DMS153 treated with DMSO at 0.1 percent for 48 hours (cell line): ENCODE data around the gene SHROOM3.
"Not testable (repeated sequence)": the region's sequence is repeated elsewhere in the genome, so short reads cannot be mapped to it uniquely, and the experiment has no call there.

ENCODE experiments used
- DNase-seq: peaks from one replicate; lab custom pipeline; 2025; ENCODE audit not compliant: unreplicated experiment; lab: John Stamatoyannopoulos, UW

The SHROOM3 gene

DNA sequence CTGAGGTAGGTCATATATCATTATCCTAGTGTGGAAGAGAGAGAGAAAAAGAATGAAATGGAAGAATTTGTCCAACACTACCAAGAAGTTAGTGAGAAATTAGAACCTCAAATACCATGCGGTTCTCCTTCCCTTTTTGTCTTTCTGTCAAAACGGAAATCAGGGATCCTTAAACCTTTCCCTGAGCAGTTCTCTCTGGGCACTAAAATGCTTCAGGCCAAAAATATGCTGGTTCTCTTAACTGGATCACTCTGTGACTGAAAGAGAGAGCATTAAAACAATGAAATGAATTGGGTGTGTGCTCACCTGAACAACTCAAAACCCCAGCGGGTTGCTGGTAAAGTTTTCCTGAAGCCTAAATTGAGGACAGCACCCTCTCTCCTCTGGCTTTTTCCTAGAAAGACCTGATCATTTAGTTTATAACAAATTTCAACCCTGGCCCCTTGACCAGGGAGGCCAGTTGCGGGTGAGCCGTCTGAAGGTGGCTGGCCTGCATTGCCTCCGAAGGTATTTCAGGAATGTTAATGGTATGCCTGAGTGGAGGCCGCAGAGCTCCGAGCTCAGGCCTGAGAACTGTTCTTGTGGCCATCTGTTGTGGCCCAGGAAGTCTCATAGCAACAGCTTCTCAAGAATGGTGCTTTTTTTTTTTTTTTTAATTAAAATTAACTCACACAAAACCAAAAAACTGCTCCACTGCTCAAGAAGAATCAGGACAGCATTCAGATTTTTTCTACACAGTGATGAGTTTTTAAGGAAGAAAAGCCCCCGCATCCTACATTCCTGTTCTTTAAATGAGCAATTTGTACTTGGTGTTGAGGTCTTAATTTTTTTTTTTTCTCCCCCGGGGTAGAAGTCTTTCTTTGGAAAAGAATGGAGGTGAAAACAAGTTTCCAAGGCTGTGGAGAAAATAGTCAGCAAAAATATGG lies 155.1 kb downstream of the SHROOM3 start:
- no peak for DNase-seq

DNA sequence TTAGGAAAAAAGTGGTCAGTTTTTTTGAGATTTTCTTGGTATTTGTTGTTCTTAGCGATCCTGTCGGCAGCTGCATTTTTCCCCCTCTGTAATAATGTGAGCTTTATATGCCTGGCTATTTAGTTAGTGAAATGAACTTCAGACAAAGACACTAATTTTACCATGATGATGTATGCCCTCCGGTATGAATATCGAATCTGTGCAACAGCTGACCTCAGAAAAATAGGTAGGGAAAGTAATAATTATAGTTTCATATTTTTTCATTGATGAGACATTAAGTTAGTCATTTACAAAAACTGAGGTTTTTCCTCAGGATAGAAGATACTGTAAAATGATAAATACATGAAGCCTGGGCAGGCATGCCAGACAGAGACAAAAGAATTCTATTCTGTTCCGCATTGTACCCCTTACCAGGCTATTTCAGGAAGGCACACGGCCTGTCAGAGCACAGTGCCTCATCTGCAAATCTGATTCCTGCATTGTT lies 155.8 kb downstream of the SHROOM3 start:
- DNase-seq, result no peak

GRCh38 chr4:76591992-76592391 lies 157.0 kb downstream of the SHROOM3 start:
- no peak for DNase-seq

DNA sequence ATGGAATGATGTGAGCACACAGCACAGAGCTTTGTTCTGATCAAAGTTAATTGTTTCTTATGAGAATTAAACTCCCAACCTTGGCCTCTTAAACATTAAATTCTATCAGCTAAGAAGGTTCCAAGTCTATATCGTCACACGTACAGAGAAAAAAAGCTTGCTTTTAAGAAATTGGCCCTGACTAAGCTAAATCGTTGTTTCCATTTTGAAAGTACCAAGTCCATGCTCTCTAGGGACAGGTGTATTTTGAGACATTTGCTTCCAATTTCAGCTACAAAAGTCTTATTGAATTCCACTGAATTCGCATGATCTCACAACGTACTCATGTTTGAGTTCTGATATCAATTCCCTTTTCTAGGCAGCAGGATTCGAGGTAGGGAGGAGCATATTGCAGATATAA lies 157.4 kb downstream of the SHROOM3 start:
- no peak for DNase-seq

- DNase-seq, result no peak
Observed at GRCh38 chr4:76594173-76594572, 159.1 kb downstream of the SHROOM3 start.

- DNase-seq, result no peak
Observed at GRCh38 chr4:76595435-76595834, 160.4 kb downstream of the SHROOM3 start.

GRCh38 chr4:76596713-76597112 lies 161.7 kb downstream of the SHROOM3 start:
- no peak for DNase-seq

DNA sequence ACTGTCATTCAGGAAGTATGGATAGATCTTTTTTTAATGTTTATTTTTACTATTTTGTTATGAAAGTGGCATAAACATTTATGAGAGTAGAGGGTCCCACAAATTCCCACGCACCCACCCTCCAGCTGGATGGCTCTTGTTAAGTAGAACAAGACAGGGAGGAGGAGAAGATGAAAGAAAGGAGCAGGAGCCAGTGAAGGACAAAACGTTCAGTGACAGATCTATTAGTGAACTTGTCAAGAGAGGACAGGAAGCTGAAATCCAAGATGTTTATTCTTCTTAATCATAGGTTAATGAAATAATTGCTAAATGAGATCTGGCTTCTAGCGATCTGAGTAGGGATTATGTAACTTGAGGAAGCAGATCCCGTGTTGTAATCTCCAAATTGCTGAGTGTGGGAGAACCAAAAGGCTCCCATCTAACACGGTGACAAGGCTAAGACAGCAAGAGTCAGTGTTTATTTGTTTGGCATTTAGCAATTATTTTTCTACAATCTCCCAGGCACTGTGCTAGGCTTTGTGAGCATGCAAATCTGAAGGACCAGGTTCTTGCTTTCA lies 162.5 kb downstream of the SHROOM3 start:
- DNase-seq, result no peak

- no peak for DNase-seq
Observed at GRCh38 chr4:76600447-76600846, 165.4 kb downstream of the SHROOM3 start.

DNA sequence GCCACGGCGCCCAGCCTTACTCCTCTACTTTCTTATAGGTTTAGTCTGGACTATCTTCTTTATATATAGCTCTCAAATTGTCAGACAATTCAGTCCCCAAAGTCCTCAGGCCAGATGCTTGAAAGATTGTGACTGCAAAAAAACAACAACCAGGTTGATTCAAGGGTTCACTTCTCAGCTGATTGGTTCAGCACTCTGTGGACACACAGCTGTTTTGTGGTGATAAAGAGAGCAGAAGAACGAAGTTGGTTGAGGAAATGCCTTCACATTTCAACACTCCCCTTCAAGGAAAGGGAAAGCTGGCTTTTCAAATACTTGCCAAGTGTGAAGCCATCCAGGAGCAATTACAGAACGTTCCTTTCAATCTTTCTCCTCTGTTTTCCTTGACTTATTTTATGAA lies 166.8 kb downstream of the SHROOM3 start:
- DNase-seq, result no peak

- DNase-seq, result no peak
Observed at GRCh38 chr4:76605099-76605563, 170.1 kb downstream of the SHROOM3 start.

DNA sequence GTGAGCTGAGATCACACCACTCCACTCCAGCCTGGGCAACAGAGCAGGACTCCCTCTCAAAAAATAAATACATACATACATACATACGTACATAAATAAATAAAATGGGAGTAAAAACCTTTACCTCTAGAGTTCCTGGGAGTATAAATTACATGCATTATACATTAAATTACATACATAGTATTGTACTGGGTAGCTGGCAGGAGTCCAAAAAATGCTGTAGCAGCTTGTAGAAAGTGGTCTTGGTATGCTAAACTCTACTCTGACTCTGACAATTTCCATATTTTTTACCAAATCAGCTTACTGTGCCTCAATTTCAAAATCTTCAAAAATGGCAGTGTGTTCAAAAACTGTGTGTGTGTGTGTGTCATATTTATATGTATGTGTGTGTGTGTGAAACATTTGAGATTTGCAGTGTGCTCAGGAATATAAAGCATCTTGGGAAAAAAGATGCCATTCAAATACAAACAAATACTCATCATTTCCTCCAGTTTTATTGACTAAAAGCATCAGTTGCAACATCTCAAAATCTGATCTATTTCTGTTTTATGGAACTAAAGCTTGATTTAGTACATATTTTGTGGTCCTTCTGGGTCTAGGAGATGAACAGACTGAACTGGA lies 171.7 kb downstream of the SHROOM3 start:
- no peak for DNase-seq

DNA sequence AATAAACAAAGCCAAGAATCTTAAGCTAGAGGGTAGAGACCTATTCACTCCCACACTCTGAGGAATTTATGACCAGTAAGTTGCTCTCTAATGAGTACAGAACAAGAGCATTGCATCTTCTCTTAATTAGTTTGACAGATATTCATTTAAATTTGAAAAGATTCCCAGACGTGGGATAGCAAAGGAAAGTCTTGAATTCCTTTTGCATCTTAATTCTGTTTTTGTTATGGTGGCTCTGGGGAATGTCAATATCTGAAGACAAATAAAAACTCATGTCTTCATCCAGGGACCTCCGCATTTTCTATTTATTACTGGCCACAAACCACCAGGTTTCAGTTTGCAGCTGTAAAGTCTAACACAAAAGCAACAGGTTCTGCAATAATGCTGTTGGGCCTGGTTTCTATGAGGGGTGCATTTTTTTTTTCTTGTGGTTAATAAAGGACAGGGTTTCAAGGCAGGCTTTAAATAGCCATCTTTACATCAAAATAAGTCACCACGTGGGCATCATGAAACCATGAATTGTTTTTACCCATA lies 172.3 kb downstream of the SHROOM3 start:
- DNase-seq, result no peak

- no peak for DNase-seq
Observed at GRCh38 chr4:76607846-76608245, 172.8 kb downstream of the SHROOM3 start.

DNA sequence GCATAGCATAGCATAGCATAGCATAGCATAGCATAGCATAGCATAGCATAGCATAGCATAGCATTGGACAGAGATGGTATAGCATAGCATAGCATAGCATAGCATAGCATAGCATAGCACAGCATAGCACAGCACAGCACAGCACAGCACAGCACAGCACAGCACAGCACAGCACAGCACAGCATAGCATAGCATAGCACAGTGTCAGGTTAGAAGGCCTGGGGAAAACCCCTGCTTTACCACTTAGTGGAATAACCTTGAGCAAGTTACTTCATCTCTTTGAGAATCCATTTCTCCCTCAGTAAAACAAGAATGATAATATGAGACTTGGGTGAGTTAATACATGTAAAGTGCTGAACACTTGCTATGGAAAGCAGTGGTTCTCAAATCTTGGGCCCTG lies 173.5 kb downstream of the SHROOM3 start:
- DNase-seq, result not testable (repeated sequence)

DNA sequence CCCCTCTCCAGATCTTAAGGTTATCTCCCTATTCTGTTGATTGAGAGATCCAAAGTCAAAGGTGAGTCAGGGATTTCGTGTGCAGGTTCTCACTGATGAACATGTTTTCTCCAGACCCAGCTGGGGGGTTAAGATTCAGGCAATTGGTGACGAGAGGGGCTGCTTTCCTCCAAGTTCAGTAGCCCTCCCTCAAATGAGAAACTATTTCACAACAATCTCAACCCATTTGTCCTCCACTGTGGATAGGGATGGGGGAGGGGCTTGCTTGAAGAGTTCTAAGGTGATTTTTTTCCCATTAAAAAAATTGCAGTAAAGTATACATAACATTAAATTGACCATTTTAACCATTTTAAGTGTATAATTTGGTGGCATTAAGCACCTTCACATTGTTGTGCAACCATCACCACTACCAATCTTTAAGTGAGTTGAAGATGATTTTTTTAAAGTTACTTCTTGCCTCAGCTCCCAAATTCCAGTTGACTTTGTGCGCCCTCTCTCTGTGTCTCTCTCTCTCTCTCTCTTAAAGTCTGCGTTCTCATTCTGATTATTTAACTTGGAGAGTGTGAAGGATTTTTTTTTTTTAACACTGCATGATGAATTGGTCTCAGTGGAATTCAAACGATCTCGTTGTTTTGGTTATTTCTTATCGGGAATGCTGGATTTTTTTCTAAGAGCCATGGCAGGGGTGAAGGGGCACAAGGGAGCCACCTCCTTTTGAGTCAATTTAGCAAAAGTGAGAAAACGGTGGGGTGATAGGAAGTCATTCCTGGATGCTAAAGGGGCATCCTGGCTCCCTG lies 175.9 kb downstream of the SHROOM3 start:
- no peak for DNase-seq

DNA sequence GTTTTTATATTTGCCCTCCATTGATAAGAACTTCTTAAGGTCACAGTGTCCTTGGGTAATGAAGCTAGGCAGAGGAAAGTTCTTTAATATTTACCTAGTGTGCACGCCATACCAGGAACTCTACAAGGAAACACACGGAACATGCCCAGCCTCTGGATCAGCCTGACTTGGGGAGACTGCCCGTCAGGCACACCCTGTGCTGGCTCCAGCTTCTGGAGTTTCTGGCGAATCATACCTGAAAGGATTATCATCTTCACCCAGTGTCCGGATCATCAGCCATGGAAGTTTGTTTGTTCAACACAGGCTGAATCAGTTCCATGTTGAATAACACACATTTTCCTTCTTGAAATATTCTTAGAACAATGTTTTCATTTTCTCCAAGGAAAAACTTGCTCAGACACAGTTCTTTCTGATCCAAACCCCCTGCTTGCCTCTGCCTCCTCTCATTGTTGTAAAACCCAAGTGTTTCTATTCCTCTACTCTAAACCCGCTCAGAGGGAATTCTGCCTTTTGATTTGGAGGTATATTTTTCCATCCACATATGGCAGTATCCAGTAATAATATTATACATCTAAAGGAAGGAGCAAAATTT lies 176.7 kb downstream of the SHROOM3 start:
- DNase-seq, result no peak

DNA sequence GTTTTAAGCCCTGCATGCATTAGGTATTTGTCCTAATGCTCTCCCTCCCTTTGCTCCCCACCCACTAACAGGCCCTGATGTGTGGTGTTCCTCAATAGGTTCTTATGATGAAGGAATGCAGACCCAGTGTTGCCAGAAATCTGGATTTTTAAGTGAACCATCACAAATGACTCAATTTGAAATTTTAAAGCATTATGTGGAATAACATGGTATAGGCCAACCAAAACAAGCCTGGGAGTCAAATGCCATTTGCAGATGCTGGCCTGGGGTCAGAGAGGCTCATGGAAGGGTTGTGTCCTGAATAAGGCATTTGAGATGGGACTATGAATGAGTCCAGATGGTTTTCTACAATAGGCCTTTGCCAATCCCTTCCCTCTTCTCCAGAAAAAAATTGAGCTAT lies 179.6 kb downstream of the SHROOM3 start:
- no peak for DNase-seq

GRCh38 chr4:76615999-76616398 lies 181.0 kb downstream of the SHROOM3 start:
- no peak for DNase-seq

- DNase-seq, result no peak
Observed at GRCh38 chr4:76616526-76616925, 181.5 kb downstream of the SHROOM3 start.
